ENCODE measurements around the gene NR2F6.
A peak's percentile ranks its signal among the peaks of the same experiment; 100 is the strongest.
"Not testable (repeated sequence)": the region's sequence is repeated elsewhere in the genome, so short reads cannot be mapped to it uniquely, and the experiment has no call there.

NR2F6 gene

DNA sequence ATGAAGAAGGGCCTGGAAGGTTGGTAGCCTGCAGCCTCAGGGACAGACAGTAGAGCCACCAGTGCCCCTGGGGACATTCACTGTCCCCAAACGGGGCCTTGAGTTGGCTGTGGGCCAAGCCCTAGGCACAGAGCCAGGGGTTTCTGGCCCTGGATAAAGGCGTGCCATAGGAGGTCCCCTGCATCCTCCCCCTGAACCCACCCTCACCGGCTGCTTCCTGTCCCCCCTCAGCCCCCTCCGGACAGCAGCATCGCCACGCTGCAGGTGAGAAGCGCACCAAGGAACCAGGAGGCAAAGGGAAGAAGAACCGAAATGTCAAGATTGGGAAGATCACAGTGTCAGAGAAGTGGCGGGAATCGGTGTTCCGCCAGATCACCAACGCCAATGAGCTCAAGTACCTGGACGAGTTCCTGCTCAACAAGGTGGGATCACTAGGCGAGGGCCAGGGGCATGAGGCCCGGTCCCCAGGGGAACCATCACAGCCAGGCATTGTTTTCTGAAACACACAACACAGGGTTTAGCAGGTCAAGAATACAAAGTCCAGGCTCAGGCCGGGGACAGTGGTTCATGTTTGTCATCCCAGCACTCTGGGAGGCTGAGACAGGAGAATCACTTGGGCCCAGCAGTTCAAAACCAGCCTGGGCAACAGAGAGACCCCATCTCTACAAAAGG lies 45.2 kb downstream of the NR2F6 start:
- peak in 1 of 2 experiments; percentile 33 for DNase-seq
- TF ChIP-seq POLR2A (IDR thresholded peaks at IDR 0.05; ENCODE audit: low read length) = no peak
- TF ChIP-seq GATA1 (IDR thresholded peaks at IDR 0.05; ENCODE audit: low read depth, low read length) = no peak

DNA sequence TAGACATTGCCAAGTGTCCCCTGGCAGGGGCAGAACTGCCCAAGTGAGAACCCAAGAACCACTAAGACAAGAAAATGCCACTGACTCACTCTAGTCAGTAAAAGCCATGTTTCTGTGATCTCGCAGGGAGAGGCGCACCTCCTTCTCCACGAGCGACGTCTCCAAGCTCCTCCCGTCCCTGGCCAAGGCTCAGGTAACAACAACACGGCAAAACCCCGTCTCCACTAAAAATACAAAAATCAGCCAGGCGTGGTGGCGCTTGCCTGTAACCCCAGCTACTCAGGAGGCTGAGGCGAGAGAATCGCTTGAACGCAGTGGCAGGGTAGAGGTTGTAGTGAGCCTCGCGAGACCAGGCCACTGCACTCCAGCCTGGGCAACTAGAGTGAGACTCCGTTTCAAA lies 48.1 kb downstream of the NR2F6 start:
- DNase-seq = no peak
- TF ChIP-seq POLR2A (IDR thresholded peaks at IDR 0.05; ENCODE audit: low read length) (no peak), GATA1 (IDR thresholded peaks at IDR 0.05; ENCODE audit: low read depth, low read length) (no peak)

DNA sequence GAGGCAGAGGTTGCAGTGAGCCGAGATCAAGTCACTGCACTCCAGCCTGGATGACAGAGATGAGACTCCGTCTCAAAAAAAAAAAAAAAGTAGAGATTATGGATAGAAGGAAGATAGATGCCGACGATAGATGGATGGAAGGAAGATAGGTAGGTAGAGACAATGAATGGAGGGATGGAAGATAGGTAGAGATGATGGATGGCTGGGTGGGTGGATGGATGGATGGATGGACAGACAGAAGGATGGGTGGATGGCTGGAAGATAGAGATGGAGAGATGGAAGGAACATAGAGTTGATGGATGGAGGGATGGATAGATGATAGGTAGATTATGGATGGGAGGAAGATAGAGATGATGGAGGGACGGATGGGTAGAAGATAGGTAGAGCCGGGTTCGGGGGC lies 49.1 kb downstream of the NR2F6 start:
- TF ChIP-seq GATA1 (IDR thresholded peaks at IDR 0.05; ENCODE audit: low read depth, low read length) = no peak
- TF ChIP-seq POLR2A (IDR thresholded peaks at IDR 0.05; ENCODE audit: low read length) = no peak
- DNase-seq = no peak

DNA sequence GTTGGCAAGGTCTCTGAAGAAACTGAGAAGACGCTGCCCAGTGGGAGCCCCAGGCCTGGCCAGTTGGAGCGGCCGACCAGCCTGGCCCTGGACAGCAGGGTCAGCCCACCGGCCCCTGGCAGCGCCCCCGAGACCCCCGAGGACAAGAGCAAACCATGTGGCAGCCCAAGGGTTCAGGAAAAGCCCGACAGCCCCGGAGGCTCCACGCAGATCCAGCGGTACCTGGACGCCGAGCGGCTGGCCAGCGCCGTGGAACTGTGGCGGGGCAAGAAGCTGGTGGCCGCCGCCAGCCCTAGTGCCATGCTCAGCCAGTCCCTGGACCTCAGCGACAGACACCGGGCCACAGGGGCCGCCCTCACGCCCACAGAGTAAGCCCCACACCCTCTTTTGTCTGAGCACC lies 50.6 kb downstream of the NR2F6 start:
- no peak for DNase-seq

DNA sequence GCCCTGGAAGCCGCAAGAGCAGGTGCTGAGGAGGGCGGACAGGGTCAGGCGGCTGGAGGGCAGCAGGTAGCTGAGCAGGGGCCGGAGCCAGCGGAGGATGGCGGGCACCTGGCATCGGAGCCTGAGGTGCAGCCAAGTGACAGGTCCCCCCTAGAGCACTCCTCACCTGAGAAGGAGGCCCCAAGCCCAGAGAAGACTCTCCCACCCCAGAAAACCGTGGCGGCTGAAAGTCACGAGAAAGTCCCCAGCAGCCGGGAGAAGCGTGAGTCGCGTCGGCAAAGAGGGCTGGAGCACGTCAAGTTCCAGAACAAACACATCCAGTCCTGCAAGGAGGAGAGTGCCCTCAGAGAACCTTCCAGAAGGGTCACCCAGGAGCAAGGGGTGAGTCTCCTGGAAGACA lies 51.1 kb downstream of the NR2F6 start:
- TF ChIP-seq POLR2A (IDR thresholded peaks at IDR 0.05; ENCODE audit: low read length) (no peak), GATA1 (IDR thresholded peaks at IDR 0.05; ENCODE audit: low read depth, low read length) (no peak)
- no peak for DNase-seq

More for the DNA sequence above, 50.6 kb downstream of the NR2F6 start:
- no peak for TF ChIP-seq GATA1 (IDR thresholded peaks at IDR 0.05; ENCODE audit: low read depth, low read length)
- TF ChIP-seq POLR2A (IDR thresholded peaks at IDR 0.05; ENCODE audit: low read length) = no peak

DNA sequence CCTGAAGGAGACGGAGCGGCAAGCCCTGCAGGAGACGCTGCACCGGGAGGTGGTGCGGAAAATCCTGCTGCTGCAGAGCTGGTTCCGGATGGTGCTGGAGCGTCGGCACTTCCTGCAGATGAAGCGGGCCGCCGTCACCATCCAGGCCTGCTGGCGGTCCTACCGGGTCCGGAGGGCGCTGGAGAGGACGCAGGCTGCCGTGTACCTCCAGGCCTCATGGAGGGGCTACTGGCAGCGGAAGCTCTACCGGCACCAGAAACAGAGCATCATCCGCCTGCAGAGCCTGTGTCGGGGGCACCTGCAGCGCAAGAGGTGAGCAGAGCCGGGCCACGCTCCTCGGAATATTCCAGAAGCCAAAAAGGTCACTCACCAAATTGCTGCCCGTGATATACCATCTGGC lies 53.0 kb downstream of the NR2F6 start:
- no peak for DNase-seq
- TF ChIP-seq POLR2A (IDR thresholded peaks at IDR 0.05; ENCODE audit: low read length) (no peak), GATA1 (IDR thresholded peaks at IDR 0.05; ENCODE audit: low read depth, low read length) (no peak)

DNA sequence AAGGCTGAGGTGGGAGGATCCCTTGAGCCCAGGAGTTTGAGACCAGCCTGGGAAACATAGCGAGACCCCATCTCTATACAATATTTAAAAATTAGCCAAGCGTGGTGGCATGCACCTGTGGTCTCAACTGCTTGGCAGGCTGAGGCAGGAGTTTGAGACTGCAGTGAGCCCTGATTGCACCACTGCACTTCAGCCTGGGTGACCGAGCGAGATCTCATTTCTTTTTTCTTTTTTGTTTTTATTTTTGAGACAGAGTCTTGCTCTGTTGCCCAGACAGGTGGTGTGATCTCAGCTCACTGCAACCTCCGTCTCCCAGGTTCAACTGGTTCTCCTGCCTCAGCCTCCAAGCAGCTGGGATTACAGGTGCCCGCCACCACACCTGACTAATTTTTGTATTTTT lies 54.0 kb downstream of the NR2F6 start:
- not testable (repeated sequence) for DNase-seq

DNA sequence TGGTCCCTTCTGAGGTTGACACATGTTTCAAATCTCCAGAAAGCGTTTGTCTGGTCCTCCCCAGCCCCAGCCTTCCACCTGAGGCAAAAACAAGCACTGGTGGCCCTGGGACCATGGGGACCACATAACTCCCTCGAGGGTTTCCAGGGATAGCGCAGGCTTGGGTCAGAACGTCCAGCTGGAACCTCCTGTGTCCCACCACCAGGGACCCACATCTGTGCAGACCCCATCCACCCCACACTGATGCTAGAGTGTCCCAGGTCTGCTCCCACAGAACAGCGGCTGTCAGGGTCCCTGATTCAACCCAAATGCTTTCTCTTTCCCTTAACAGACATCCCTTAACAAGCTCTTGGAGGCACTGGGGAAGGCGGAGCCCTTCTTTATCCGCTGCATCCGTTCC lies 60.1 kb downstream of the NR2F6 start:
- no peak for DNase-seq

DNA sequence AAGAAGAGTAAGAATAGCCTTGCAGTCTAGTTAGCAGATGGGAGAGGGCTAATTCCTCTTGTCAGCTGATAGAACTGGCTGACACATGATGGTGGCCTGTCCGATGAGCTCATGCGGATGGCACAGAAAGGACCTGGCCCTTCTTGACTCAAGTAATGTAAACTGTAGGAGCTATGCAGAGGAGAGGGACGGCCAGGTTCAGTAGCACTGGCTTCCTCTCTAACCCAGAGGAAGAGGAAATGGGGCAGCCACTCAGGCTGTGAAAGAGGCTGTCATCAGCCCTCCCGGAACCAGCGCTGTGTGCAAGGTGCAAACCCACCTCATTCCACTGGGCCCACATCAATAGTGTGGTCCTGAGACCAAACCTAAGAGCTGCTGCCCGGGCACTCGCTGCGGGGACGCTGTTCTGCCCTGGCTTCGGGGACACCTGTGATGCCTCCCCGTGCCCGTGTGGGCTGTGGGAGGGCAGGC lies 61.3 kb downstream of the NR2F6 start:
- TF ChIP-seq POLR2A (IDR thresholded peaks at IDR 0.05; ENCODE audit: low read length) (no peak), GATA1 (IDR thresholded peaks at IDR 0.05; ENCODE audit: low read depth, low read length) (no peak)
- no peak for DNase-seq

More for the DNA sequence above, 60.1 kb downstream of the NR2F6 start:
- TF ChIP-seq POLR2A (IDR thresholded peaks at IDR 0.05; ENCODE audit: low read length) = no peak

DNA sequence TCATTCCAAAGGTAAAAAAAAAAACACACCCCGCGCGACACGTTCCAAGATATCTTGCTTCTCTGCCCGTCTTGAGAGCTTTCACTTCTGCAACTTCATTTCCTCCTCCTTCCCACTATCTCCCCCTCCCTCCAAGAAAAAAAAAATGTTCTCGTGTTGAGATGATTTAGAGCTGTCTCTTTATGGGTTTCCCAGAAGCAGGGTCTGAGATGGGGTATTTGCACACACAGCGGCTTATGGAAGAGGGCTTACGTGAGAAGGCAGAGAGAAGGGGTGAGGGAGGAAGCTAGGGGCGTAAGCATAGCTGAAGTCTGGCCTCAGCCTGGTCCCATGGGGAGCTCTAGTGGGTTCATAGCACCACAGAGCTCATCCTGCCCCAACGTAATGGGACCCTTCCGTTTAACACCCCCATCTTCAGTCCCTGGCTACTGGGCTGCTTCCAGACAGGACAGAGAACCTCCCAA lies 61.8 kb downstream of the NR2F6 start:
- TF ChIP-seq POLR2A (IDR thresholded peaks at IDR 0.05; ENCODE audit: low read length) = no peak
- no peak for TF ChIP-seq GATA1 (IDR thresholded peaks at IDR 0.05; ENCODE audit: low read depth, low read length)
- no peak for DNase-seq

DNA sequence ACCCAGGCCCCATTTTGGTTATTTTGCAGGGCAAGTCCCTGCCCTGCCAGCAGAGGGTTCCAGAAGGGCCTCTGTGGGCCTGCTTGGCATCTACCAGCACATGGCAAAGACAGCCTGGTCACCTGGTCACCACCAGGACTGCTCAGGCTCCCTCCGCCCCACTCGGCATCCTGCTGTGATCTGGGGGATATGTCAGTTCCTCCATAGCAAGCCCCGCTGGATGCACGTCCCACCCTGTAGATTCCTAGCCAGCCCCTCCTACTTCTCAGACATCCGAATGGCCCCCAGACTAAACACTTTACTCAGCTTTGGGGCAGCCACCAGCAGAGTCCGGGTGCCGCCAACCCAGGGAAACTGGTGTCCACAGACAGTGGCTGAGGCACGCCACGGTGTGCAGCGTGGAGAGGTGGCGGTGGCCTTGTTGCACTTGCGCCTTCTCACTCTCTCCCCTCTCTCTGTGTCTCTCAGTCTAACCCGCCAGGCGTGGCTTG lies 62.4 kb downstream of the NR2F6 start:
- DNase-seq = no peak
- TF ChIP-seq POLR2A (IDR thresholded peaks at IDR 0.05; ENCODE audit: low read length) (no peak), GATA1 (IDR thresholded peaks at IDR 0.05; ENCODE audit: low read depth, low read length) (no peak)
